ENCODE measurements around the gene CD59.

- TF ChIP-seq, protein P1, sequence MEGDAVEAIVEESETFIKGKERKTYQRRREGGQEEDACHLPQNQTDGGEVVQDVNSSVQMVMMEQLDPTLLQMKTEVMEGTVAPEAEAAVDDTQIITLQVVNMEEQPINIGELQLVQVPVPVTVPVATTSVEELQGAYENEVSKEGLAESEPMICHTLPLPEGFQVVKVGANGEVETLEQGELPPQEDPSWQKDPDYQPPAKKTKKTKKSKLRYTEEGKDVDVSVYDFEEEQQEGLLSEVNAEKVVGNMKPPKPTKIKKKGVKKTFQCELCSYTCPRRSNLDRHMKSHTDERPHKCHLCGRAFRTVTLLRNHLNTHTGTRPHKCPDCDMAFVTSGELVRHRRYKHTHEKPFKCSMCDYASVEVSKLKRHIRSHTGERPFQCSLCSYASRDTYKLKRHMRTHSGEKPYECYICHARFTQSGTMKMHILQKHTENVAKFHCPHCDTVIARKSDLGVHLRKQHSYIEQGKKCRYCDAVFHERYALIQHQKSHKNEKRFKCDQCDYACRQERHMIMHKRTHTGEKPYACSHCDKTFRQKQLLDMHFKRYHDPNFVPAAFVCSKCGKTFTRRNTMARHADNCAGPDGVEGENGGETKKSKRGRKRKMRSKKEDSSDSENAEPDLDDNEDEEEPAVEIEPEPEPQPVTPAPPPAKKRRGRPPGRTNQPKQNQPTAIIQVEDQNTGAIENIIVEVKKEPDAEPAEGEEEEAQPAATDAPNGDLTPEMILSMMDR (IDR thresholded peaks at IDR 0.05; ENCODE audit: poor library complexity), result no peak
- no peak for TF ChIP-seq EZH2 (IDR thresholded peaks at IDR 0.05; ENCODE audit: borderline replicate concordance)
- TF ChIP-seq EZH2phosphoT487 (IDR thresholded peaks at IDR 0.05; ENCODE audit: low read depth, severe bottlenecking, unreplicated experiment), result no peak
Observed at GRCh38 chr11:33697997-33698396, 38.2 kb downstream of the CD59 start.
